GM12892 (cell line): ENCODE results near the gene PHYKPL.

Experiments used
- DNase-seq: peaks from one replicate; pipeline ENCODE4 v3.0.0; 2011; ENCODE audit not compliant: insufficient read length
- FAIRE-seq: peaks from 2 replicates; lab custom pipeline; 2011; peaks lifted over from hg19 to GRCh38; lab: Jason Lieb, UNC
- POLR2A ChIP-seq: IDR thresholded peaks from 2 replicates; pipeline ENCODE4 v1.6.1; 2011; ENCODE audit warnings: low read depth, low read length, control low read depth
- POLR2AphosphoS5 ChIP-seq: IDR thresholded peaks from 2 replicates; pipeline ENCODE4 v1.6.1; 2011; ENCODE audit warnings: low read depth, low read length, control low read depth
- TAF1 ChIP-seq: IDR thresholded peaks from 2 replicates; pipeline ENCODE4 v1.6.1; 2011; ENCODE audit warnings: low read depth, mild to moderate bottlenecking, control low read depth, low read length, borderline replicate concordance

PHYKPL gene

DNA sequence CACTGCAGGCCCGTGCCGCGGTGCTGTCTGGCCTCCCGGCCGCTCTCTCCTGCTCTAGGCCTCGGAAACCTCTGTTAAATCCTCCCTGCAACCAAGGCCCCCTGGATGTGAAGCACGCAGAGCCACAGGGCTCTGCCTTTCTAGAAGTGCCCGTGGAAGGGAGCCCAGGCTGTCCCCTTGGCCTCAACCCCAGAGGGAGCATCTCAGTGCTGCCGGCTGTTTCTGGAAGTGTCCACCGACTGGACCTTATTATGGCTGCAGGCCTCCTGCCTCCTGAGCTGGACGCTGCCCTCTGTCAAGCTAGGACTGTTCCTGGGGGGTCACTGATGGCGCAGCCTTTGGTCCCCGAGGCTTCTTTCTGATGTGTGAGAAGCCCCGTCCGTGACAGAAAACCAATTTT, 40.4 kb upstream of the PHYKPL start:
- TF ChIP-seq TAF1: no peak
- no peak for FAIRE-seq
- DNase-seq: no peak

DNA sequence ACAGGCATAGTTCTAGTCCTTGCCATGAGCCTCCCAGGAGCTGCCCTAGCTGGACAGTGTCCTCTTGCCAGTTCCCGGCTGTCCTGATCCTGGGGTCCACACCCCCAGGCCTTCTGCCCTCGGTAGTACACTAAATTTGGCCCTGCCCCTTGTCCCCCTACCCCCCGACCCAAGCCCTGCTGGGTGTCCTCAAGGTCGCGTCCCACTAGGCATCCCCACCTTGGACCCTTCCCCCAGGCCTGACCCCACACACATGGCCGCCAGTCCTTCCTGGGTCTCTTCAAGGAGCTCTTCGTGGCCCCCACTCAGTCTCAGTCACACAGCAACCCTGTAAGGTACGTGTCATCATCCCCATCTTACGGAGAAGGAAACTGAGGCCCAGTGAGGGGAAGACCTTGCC, 40.0 kb upstream of the PHYKPL start:
- FAIRE-seq: no peak
- DNase-seq: no peak
- TF ChIP-seq POLR2AphosphoS5 (no peak), POLR2A (no peak), TAF1 (no peak)

DNA sequence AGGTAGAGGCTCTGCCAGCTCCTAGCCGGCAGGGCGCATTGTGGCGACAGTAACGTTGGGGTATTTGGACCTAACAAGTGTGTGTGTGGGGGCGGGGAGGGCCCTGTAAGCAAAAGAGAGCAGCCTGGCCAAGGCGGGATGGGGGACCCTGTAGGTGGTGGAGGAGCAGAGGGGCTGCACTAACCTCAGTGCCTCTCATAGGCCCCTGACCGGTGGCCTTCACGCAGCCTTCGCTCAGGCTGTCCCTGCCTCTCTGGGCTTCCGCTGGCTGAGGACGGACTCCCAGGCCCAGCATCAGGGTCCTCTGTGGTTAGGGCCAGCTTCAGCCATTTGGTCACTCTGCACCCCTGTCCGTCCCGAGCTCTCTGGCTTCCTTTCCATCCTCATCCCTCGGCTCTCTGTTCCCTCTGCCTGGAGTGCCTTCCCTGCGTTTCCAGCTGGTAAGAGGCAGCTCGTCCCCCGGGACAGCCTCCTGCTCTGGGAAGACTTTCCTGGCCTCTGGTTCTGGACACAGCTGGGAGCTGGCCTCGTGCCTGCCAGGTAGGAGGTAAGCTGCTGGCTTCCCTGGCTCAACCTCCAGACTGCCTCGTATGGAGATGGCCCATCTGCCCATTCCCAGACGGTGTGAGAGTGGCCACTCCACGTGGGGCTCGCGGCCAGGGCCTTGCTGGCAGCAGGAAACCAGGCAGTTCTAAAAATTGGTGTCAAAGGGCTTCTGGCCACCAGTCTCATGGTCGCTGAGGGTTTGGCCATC, 39.3 kb upstream of the PHYKPL start:
- FAIRE-seq (no peak), DNase-seq (no peak)
- TF ChIP-seq POLR2A: no peak
- no peak for TF ChIP-seq TAF1
- TF ChIP-seq POLR2AphosphoS5: no peak

GRCh38 chr5:178271231-178271630, 38.6 kb upstream of the PHYKPL start:
- no peak for FAIRE-seq
- DNase-seq: no peak
- TF ChIP-seq POLR2A (no peak), POLR2AphosphoS5 (no peak), TAF1 (no peak)

DNA sequence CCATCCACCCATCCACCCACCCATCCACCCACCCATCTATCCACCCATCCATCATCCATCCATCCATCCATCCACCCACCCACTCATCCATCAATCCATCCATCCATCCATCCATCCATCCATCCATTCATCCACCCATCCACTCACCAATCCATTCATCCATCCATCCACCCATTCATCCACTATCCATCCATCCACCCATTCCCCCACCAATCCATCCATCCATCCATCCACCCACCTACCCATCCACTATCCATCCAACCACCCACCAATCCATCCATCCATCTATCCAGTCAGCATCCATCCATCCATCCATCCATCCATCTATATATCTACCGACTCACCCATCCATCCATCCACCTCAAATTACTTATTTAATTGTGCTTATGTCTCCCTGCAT, 36.9 kb upstream of the PHYKPL start:
- TF ChIP-seq POLR2AphosphoS5 (no peak), POLR2A (no peak), TAF1 (no peak)
- no peak for DNase-seq
- FAIRE-seq: no peak

DNA sequence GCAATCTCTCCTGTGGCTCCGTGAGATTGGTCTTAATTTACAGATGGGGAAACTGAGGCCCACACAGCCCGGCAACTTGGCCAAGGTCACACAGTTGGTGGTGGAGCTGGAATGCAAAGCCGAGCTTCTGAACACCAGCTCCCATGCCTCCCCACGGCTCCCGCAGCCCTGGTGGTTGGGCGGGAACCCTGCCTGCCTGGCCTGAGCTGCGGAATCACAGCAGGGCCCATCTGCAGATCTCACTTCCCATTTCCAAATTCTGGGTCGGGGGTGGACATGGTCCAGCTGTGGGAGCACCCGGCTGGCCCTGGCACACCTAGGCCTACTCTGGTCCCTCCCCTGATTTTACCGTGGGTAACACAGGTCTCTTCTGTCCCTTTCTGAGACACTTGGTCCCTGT, 35.3 kb upstream of the PHYKPL start:
- TF ChIP-seq TAF1 (no peak), POLR2A (no peak), POLR2AphosphoS5 (no peak)
- FAIRE-seq: no peak

DNA sequence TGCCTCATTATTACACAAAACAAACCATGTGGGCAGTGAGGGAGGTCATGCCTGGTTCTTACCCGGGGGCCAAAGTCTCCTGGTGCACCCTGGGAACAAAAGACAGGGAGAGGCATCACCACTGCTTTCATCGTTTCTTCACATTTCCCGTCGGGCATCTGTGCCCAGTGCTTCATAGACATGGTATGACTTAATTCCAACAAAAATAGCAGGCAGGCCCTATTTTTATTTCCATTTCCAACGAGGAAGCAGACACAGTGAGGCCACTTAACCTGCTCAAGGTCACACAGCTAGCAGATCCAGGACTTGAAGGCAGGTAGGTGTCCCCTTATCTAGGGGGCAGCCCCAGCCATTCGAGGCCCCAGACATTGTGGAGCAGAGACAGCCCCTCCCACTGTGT, 34.6 kb upstream of the PHYKPL start:
- DNase-seq (no peak), FAIRE-seq (no peak)
- TF ChIP-seq POLR2AphosphoS5: no peak

More for the DNA sequence above, 35.3 kb upstream of the PHYKPL start:
- no peak for DNase-seq

DNA sequence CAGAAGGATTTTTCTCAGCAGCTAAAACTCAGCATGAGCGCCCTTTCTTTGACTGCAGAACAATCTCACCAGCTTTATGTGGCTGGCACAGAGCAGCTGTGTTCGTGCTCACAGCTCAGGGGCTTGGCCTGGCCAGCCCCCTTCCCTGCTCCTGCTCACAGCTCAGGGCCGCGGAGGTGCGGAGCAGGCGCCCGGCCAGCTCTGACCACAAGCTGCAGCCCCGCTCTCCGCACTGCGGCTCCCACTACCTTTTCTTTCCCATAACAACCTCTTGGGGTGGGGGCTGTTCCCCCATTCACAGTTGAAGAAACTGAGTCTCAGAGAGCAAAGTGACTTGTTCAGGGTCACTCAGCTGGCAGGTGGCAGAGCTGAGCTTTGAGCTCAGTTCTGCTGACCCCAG, 34.0 kb upstream of the PHYKPL start:
- DNase-seq (no peak), FAIRE-seq (no peak)
- TF ChIP-seq POLR2AphosphoS5 (no peak), POLR2A (no peak), TAF1 (no peak)

GRCh38 chr5:178265746-178266145, 33.1 kb upstream of the PHYKPL start:
- FAIRE-seq (no peak), DNase-seq (no peak)
- no peak for TF ChIP-seq POLR2A
- no peak for TF ChIP-seq TAF1
- TF ChIP-seq POLR2AphosphoS5: no peak

DNA sequence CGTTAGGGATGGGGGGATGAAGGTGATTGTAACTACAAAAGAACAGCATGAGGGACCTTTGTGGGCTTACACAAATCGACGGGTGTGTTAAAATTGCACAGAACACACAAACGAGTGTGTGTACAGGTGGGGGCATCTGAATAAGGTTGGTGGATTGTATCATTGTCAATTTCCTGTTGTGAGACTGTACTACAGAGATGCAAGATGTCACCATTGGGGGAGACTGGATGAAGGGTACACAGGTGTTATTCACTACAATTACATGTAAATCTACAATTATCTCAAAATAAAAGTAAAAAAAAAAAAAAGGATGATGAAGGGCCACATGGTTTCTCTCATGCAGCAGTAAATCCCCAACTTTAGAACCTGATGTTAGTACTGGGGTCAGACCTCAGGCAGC, 31.4 kb upstream of the PHYKPL start:
- no peak for DNase-seq
- FAIRE-seq: no peak
- no peak for TF ChIP-seq POLR2A
- TF ChIP-seq POLR2AphosphoS5: no peak
- no peak for TF ChIP-seq TAF1

GRCh38 chr5:178261666-178262600, 29.3 kb upstream of the PHYKPL start:
- TF ChIP-seq POLR2A (no peak), POLR2AphosphoS5 (no peak), TAF1 (no peak)
- no peak for FAIRE-seq
- DNase-seq: no peak
